ENCODE data around the gene PSG3.
"Not testable (repeated sequence)": the region's sequence is repeated elsewhere in the genome, so short reads cannot be mapped to it uniquely, and the experiment has no call there.

The PSG3 gene

GRCh38 chr19:42695811-42696503 is 44.3 kb downstream of the PSG3 start:
- FAIRE-seq (no peak), DNase-seq (ENCODE audit: low spot score) (no peak)

DNA sequence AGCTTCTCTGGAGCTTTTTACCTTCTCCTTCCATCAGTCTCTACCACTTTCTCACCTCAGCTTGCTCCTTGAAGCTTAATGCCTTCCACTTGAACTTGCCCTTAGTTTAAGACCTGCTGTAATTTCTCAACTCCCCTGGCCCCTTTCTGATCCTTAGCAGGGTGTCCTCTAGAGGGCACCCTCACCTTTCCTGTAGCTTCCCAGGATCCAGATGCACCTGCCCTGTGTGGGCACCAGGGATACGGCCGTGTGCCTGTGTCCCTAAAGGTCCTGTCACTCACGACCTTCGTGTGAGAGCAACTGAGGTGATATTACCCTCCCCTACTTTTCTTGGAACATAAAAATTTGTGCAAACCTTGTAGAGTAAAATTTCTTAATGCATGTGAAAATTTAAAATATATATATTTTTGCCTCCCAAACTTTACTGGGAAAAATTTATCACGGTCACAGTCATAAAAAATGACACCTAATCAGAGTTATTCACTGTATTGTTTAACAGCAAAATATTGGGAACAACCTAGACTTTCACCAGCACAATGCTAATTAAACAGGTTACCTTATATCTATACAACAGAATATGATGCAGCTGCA is 46.4 kb downstream of the PSG3 start:
- DNase-seq (ENCODE audit: low spot score) (peak; percentile 81), FAIRE-seq (no peak)

- FAIRE-seq: no peak
- DNase-seq (ENCODE audit: low spot score): no peak
Measured at GRCh38 chr19:42683917-42684513, 56.3 kb downstream of the PSG3 start.

DNA sequence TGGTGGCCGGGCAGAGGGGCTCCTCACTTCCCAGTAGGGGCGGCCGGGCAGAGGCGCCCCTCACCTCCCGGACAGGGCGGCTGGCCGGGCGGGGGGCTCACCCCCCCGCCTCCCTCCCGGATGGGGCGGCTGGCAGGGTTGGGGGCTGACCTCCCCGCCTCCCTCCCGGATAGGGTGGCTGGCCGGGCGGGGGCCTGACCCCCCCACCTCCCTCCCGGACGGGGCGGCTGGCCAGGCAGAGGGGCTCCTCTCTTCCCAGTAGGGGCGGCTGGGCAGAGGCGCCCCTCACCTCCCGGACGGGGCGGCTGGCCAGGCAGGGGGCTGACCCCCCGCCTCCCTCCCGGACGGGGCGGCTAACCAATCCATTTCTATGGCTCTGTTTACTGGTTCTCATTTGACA is 64.0 kb downstream of the PSG3 start:
- not testable (repeated sequence) for FAIRE-seq; DNase-seq (ENCODE audit: low spot score)

- not testable (repeated sequence) for FAIRE-seq; DNase-seq (ENCODE audit: low spot score)
Measured at GRCh38 chr19:42674549-42674948, 65.7 kb downstream of the PSG3 start.

Data from urothelium cell line (cell line).